AG04449 (cell line): Measurements from ENCODE around the gene FOXR2.

ENCODE experiments used
- CTCF ChIA-PET: fragments of 350-600 bp; formaldehyde crosslinking; extraction: SDS; loops from one replicate; lab custom pipeline; 2021; ENCODE audit warnings: antibody characterized with exemption; lab: Yijun Ruan, JAX
- POLR2A ChIA-PET: fragments of 400-600, 350-600 bp; formaldehyde crosslinking; extraction: SDS; loops from one replicate; lab custom pipeline; 2020; ENCODE audit warnings: antibody characterized with exemption, inconsistent platforms; lab: Yijun Ruan, JAX
- DNase-seq: peaks from one replicate; pipeline ENCODE4 v3.0.0-alpha.2; 2010; ENCODE audit warnings: low read depth, low spot score
- H3K4me3 ChIP-seq: 2 replicates; pipeline ENCODE4 v1.5.1; 2011; ENCODE audit warnings: low read depth, mild to moderate bottlenecking, control low read depth, low read length
- CTCF ChIP-seq: IDR thresholded peaks from one replicate; pipeline ENCODE4 v1.5.1; 2011; ENCODE audit warnings: mild to moderate bottlenecking, moderate library complexity, low read length, control low read depth, inconsistent platforms; ENCODE audit not compliant: insufficient read depth; ENCODE audit errors: missing control alignments

Gene FOXR2

DNA sequence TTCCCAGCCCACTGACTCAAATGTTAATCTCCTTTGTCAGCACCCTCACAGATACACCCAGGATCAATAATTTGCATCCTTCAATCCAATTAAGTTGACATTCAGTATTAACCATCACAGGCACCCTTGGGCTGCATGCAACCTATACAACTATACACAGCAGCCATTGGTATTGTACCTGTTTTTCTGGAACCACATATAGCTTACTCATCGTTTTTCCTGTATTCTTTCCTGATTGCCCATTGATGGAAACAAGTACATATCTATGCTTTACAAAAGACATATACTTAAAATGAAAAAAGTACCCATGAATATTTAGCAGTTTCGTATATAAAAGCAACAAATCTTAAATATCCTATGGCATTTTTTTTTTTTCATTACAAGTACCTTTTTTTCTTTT is 3.7 kb upstream of the FOXR2 start:
- CTCF ChIA-PET: no interaction called here
- POLR2A ChIA-PET: no interaction called here
- no peak for DNase-seq
- TF ChIP-seq CTCF: no peak
- no peak overlapping the region for H3K4me3 ChIP-seq

- TF ChIP-seq CTCF: no peak
- ChIA-PET CTCF (no interaction called here), POLR2A (no interaction called here)
- no peak for DNase-seq
- H3K4me3 ChIP-seq: no peak overlapping the region
These were observed 1.2 kb downstream of the FOXR2 start for GRCh38 chrX:55624403-55624802.

DNA sequence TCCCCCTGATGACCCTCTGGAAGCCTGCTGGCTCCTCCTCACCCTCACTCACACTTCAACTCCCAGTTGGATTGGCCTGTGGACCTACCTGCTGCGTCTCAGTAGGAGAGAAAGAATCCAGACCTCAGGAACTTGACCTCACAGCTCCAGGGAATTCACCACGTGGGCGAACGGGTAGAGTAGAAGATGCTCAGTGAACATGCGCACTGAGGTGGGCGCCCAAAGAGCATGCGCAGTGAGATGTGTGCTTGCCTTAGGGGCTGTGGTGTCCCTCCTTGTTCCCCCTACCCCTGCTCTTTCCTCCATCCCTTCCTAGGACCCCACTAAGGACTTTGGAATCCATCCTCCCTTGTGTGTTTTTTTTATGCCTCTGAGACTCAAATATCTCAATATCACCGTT is 12.9 kb downstream of the FOXR2 start:
- no peak for TF ChIP-seq CTCF
- no peak for DNase-seq
- CTCF ChIA-PET: no interaction called here
- POLR2A ChIA-PET: no interaction called here
- H3K4me3 ChIP-seq: no peak overlapping the region

DNA sequence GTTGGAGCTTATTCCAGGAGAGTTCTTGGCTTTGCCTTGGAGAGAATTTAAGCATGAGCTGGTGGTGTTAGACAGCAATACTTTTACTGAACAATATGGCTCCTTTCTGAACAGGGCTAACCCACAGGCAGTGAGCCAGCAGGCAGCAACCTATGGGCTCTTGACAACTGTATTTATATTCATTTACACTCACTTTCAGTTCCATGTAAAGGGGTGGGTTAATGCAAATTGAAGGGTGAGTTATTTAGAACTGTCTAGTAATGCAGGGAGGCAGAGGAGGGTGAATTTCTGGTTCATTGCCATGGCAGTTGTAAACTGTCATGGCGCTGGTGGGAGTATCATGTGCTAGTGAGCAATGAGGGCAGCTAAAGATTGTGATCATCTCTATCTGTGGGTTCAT is 15.7 kb downstream of the FOXR2 start:
- no peak for DNase-seq
- TF ChIP-seq CTCF: no peak
- ChIA-PET POLR2A (no interaction called here), CTCF (no interaction called here)
- no peak overlapping the region for H3K4me3 ChIP-seq

DNA sequence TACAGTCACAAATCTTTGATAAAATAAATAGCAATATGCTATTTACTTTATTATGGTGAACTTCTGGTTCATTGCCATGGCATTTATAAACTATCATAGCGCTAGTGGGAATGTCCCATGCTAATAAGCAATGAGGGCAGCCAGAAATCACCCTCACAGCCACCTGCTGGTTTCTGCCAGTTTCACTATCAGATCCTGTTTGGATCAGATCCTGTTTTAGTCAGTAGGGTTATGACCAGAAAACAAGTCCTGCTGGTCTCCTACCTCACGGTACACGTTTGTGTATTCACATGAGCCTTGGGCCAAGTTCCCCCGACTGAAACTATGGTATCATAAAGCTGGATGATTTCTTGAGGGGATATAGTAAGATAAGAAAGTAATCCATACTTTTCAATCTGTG is 17.7 kb downstream of the FOXR2 start:
- no peak for TF ChIP-seq CTCF
- no peak overlapping the region for H3K4me3 ChIP-seq
- ChIA-PET CTCF (no interaction called here), POLR2A (no interaction called here)
- no peak for DNase-seq

- TF ChIP-seq CTCF: no peak
- POLR2A ChIA-PET: no interaction called here
- no peak overlapping the region for H3K4me3 ChIP-seq
- CTCF ChIA-PET: no interaction called here
- no peak for DNase-seq
These were observed 25.2 kb downstream of the FOXR2 start for GRCh38 chrX:55648434-55648833.

- ChIA-PET POLR2A (no interaction called here), CTCF (no interaction called here)
- no peak overlapping the region for H3K4me3 ChIP-seq
- DNase-seq: no peak
- TF ChIP-seq CTCF: no peak
These were observed 36.7 kb downstream of the FOXR2 start for GRCh38 chrX:55659931-55660330.
